GM23338 (cell line): ENCODE data around the gene TPCN2. TPM values are rescaled to one million over a fixed set of nuclear protein-coding genes. Genes with fewer than 3 reads are reported as not detected.

Experiments
- ATAC-seq: fragments of 200-7000 bp; cut with Tn5 transposase; 3 replicates; pipeline ENCODE4 v1.9.1; 2020
- DNase-seq: peaks from one replicate; pipeline ENCODE4 v3.0.0-alpha.2; 2015; ENCODE audit warnings: low spot score
- H2AFZ ChIP-seq: fragments of 200-600 bp; sonication (generic); 2 replicates; pipeline ENCODE4 v1.8.0; 2016; ENCODE audit warnings: antibody characterized with exemption, mild to moderate bottlenecking, moderate library complexity
- H3F3A ChIP-seq: fragments of 200-600 bp; sonication (generic); replicated peaks from 2 replicates; pipeline ENCODE4 v1.8.0; 2017; ENCODE audit warnings: antibody characterized with exemption, mixed run types, low read depth
- H3K27ac ChIP-seq: fragments of 200-600 bp; sonication (generic); 2 replicates; pipeline ENCODE4 v1.6.1; 2016; ENCODE audit warnings: low read depth
- H3K27me3 ChIP-seq: fragments of 200-600 bp; sonication (generic); 2 replicates; pipeline ENCODE4 v1.8.0; 2016; ENCODE audit warnings: mild to moderate bottlenecking, mixed run types, moderate library complexity; ENCODE audit not compliant: insufficient read depth
- H3K36me3 ChIP-seq: fragments of 200-600 bp; sonication (generic); 2 replicates; pipeline ENCODE4 v1.8.0; 2016; ENCODE audit warnings: mild to moderate bottlenecking; ENCODE audit not compliant: insufficient read depth
- H3K4me1 ChIP-seq: fragments of 200-600 bp; sonication (generic); 2 replicates; pipeline ENCODE4 v1.8.0; 2016; ENCODE audit warnings: mild to moderate bottlenecking, moderate library complexity; ENCODE audit not compliant: insufficient read depth
- H3K4me2 ChIP-seq: fragments of 200-600 bp; sonication (generic); 2 replicates; pipeline ENCODE4 v1.7.1; 2017; ENCODE audit warnings: mixed run types
- H3K4me3 ChIP-seq: fragments of 200-600 bp; sonication (generic); 2 replicates; pipeline ENCODE4 v1.6.1; 2016; ENCODE audit warnings: mixed run types
- H3K79me2 ChIP-seq: fragments of 200-600 bp; sonication (generic); replicated peaks from 2 replicates; pipeline ENCODE4 v1.8.0; 2017; ENCODE audit warnings: mild to moderate bottlenecking; ENCODE audit not compliant: insufficient read depth
- H3K9me2 ChIP-seq: fragments of 200-600 bp; sonication (generic); 2 replicates; pipeline ENCODE4 v1.8.0; 2017; ENCODE audit not compliant: insufficient read depth
- H4K20me1 ChIP-seq: fragments of 200-600 bp; sonication (generic); replicated peaks from 2 replicates; pipeline ENCODE4 v1.8.0; 2017; ENCODE audit warnings: mild to moderate bottlenecking; ENCODE audit not compliant: insufficient read depth
- H3K27ac Mint-ChIP-seq: 2 replicates; pipeline ENCODE4 v1.8.0; 2020; ENCODE audit warnings: inconsistent platforms, mild to moderate bottlenecking, moderate library complexity, mixed read lengths
- H3K27me3 Mint-ChIP-seq: 3 replicates; pipeline ENCODE4 v1.8.0; 2022; ENCODE audit warnings: low read depth, mild to moderate bottlenecking, moderate library complexity, mixed read lengths, inconsistent platforms; ENCODE audit not compliant: insufficient read depth, poor library complexity
- H3K36me3 Mint-ChIP-seq: 3 replicates; pipeline ENCODE4 v1.8.0; 2021; ENCODE audit warnings: low read depth, mild to moderate bottlenecking, inconsistent platforms, moderate library complexity, mixed read lengths
- H3K4me1 Mint-ChIP-seq: 3 replicates; pipeline ENCODE4 v1.8.0; 2020; ENCODE audit warnings: mild to moderate bottlenecking, inconsistent platforms, mixed read lengths
- H3K4me3 Mint-ChIP-seq: 3 replicates; pipeline ENCODE4 v1.8.0; 2021; ENCODE audit warnings: moderate library complexity, mild to moderate bottlenecking, inconsistent platforms, mixed read lengths
- H3K9me3 Mint-ChIP-seq: 3 replicates; pipeline ENCODE4 v1.8.0; 2020; ENCODE audit warnings: moderate library complexity, mild to moderate bottlenecking, inconsistent platforms, mixed read lengths
- CREB1 ChIP-seq: fragments of 250-450 bp; sonication (Bioruptor Pico); IDR thresholded peaks from 2 replicates; pipeline ENCODE4 v1.5.0; 2020; ENCODE audit warnings: low read depth, mild to moderate bottlenecking, moderate library complexity
- EZH2 ChIP-seq: fragments of 200-600 bp; sonication (generic); IDR thresholded peaks from one replicate; pipeline ENCODE4 v1.8.0; 2017; ENCODE audit warnings: antibody characterized with exemption, mild to moderate bottlenecking, low read depth; ENCODE audit not compliant: unreplicated experiment
- EZH2phosphoT487 ChIP-seq: fragments of 200-600 bp; sonication (generic); IDR thresholded peaks from one replicate; pipeline ENCODE4 v1.8.1; 2018; ENCODE audit warnings: antibody characterized with exemption; ENCODE audit not compliant: unreplicated experiment
- JUNB ChIP-seq: IDR thresholded peaks from one replicate; pipeline ENCODE4 v1.6.1; 2016; ENCODE audit warnings: antibody characterized with exemption; ENCODE audit not compliant: unreplicated experiment
- NANOG ChIP-seq: IDR thresholded peaks from 2 replicates; pipeline ENCODE4 v1.6.1; 2016; ENCODE audit warnings: antibody characterized with exemption, borderline replicate concordance
- POLR2AphosphoS5 ChIP-seq: IDR thresholded peaks from 2 replicates; pipeline ENCODE4 v1.6.1; 2016; ENCODE audit warnings: antibody characterized with exemption, low read depth
- STAT1 ChIP-seq: IDR thresholded peaks from one replicate; pipeline ENCODE4 v1.6.1; 2016; ENCODE audit warnings: antibody characterized with exemption; ENCODE audit not compliant: unreplicated experiment
- ZNF114 ChIP-seq: fragments of 250-450 bp; sonication (Bioruptor Pico); IDR thresholded peaks from 2 replicates; pipeline ENCODE4 v1.5.0; 2020; ENCODE audit warnings: mild to moderate bottlenecking, moderate library complexity
- polyA plus RNA-seq: library from polyadenylated mRNA; unstranded; fragments of >200 nt; fragmentation: Nextera tagmentation; extraction: Ambion mirVana; gene quantifications from 2 replicates; pipeline ENCODE4 v1.2.1, GENCODE V29; 2016
- total RNA-seq: library from RNA; depleted of rRNA; stranded (reverse); fragments of >200 nt; shearing (Covaris generic); gene quantifications from 2 replicates; pipeline ENCODE4 v1.2.3, GENCODE V29; 2014
- TF ChIP-seq, protein P1 (sequence below): IDR thresholded peaks from 2 replicates; pipeline ENCODE4 v1.6.1; 2016; ENCODE audit warnings: antibody characterized with exemption
- TF ChIP-seq, protein P2 (sequence below): IDR thresholded peaks from one replicate; pipeline ENCODE4 v1.6.1; 2018; ENCODE audit warnings: antibody characterized with exemption; ENCODE audit not compliant: unreplicated experiment
- TF ChIP-seq, protein P3 (sequence below), 2 experiments: fragments of 200-600 bp in 1 of 2; sonication (generic) in 1 of 2; conservative IDR thresholded peaks; 2 replicates each; pipeline versions ENCODE4 v1.5.1 to v1.6.1; 2016 to 2017; ENCODE audit warnings: antibody characterized with exemption in 2 of 2, low read depth in 2 of 2, mild to moderate bottlenecking in 2 of 2, moderate library complexity in 1 of 2

The TPCN2 gene
- total and polyA plus RNA-seq, 2 experiments from 2014 or later, result 5.8 to 14.7 TPM

DNA sequence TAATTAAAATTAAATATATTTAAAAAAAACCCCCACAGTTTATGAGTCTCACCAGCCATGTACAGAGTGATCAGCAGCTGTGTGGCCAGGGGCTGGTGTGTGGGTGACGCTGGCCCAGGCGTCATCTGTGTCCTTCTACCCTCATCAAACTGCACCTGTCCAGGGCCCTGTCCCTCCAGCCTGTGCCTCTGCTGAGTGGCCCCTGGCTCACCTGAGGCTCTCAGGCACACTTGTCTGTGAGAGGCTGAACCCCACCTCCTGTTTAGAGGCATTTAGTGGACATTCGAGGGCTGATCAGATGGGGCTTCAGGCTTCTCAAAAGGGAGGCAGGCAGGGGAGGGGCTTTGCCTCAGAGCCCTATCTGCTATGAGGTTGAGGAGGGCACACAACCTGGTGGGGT lies 77.1 kb downstream of the TPCN2 start:
- no peak for DNase-seq
- Histone ChIP-seq H3K4me1 (peaks cover 23% of the 10 kb centered on the region; the same call in 1 of the 2 replicates), H2AFZ (no peak overlapping the region), H3K4me3 (no peak overlapping the region), H3K4me2 (no peak overlapping the region), H4K20me1 (no peaks in the 10 kb centered on the region), H3F3A (no peaks in the 10 kb centered on the region), H3K27ac (no peak overlapping the region), H3K36me3 (no peaks in the 10 kb centered on the region), H3K9me2 (0 out of 2 replicates have a peak, but pooled peaks cover 4% of the 10 kb centered on the region), H3K79me2 (no peaks in the 10 kb centered on the region), H3K27me3 (no peaks in the 10 kb centered on the region)
- no peak for TF ChIP-seq POLR2AphosphoS5
- TF ChIP-seq NANOG, result no peak
- TF ChIP-seq ZNF114 (CRISPR knock-in tag), result no peak
- no peak for TF ChIP-seq EZH2
- TF ChIP-seq, protein P1, sequence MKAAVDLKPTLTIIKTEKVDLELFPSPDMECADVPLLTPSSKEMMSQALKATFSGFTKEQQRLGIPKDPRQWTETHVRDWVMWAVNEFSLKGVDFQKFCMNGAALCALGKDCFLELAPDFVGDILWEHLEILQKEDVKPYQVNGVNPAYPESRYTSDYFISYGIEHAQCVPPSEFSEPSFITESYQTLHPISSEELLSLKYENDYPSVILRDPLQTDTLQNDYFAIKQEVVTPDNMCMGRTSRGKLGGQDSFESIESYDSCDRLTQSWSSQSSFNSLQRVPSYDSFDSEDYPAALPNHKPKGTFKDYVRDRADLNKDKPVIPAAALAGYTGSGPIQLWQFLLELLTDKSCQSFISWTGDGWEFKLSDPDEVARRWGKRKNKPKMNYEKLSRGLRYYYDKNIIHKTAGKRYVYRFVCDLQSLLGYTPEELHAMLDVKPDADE, result no peak
- no peak for TF ChIP-seq JUNB
- TF ChIP-seq, protein P2, sequence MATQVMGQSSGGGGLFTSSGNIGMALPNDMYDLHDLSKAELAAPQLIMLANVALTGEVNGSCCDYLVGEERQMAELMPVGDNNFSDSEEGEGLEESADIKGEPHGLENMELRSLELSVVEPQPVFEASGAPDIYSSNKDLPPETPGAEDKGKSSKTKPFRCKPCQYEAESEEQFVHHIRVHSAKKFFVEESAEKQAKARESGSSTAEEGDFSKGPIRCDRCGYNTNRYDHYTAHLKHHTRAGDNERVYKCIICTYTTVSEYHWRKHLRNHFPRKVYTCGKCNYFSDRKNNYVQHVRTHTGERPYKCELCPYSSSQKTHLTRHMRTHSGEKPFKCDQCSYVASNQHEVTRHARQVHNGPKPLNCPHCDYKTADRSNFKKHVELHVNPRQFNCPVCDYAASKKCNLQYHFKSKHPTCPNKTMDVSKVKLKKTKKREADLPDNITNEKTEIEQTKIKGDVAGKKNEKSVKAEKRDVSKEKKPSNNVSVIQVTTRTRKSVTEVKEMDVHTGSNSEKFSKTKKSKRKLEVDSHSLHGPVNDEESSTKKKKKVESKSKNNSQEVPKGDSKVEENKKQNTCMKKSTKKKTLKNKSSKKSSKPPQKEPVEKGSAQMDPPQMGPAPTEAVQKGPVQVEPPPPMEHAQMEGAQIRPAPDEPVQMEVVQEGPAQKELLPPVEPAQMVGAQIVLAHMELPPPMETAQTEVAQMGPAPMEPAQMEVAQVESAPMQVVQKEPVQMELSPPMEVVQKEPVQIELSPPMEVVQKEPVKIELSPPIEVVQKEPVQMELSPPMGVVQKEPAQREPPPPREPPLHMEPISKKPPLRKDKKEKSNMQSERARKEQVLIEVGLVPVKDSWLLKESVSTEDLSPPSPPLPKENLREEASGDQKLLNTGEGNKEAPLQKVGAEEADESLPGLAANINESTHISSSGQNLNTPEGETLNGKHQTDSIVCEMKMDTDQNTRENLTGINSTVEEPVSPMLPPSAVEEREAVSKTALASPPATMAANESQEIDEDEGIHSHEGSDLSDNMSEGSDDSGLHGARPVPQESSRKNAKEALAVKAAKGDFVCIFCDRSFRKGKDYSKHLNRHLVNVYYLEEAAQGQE, result no peak
- TF ChIP-seq CREB1, result no peak
- TF ChIP-seq, protein P3, sequence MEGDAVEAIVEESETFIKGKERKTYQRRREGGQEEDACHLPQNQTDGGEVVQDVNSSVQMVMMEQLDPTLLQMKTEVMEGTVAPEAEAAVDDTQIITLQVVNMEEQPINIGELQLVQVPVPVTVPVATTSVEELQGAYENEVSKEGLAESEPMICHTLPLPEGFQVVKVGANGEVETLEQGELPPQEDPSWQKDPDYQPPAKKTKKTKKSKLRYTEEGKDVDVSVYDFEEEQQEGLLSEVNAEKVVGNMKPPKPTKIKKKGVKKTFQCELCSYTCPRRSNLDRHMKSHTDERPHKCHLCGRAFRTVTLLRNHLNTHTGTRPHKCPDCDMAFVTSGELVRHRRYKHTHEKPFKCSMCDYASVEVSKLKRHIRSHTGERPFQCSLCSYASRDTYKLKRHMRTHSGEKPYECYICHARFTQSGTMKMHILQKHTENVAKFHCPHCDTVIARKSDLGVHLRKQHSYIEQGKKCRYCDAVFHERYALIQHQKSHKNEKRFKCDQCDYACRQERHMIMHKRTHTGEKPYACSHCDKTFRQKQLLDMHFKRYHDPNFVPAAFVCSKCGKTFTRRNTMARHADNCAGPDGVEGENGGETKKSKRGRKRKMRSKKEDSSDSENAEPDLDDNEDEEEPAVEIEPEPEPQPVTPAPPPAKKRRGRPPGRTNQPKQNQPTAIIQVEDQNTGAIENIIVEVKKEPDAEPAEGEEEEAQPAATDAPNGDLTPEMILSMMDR (conservative IDR thresholded peaks at IDR 0.05; ENCODE audit: low read depth in 2 of 2), result no peak
- no peak for TF ChIP-seq STAT1
- no peak for TF ChIP-seq EZH2phosphoT487
- peaks cover 24% of the 10 kb centered on the region for H3K9me3 Mint-ChIP-seq
- H3K4me1 Mint-ChIP-seq, result peaks cover 20% of the 10 kb centered on the region
- peaks cover 10% of the 10 kb centered on the region for H3K27me3 Mint-ChIP-seq
- H3K27ac Mint-ChIP-seq, result no peak overlapping the region
- peaks cover 10% of the 10 kb centered on the region; the same call in 2 of the 3 replicates for H3K36me3 Mint-ChIP-seq
- no peak for ATAC-seq
- no peak overlapping the region for H3K4me3 Mint-ChIP-seq
